ENCODE results near the gene HOXA7. TPM values are rescaled to one million over a fixed set of nuclear protein-coding genes. Genes with fewer than 3 reads are reported as not detected.

HOXA7 gene
- total RNA-seq, 4 donors from 2014 or later: 3.3 to 11.8 (median 5.7) TPM

- H3K4me3 ChIP-seq: peak overlapping the region; percentile 20 to 63 (median 46)
- no peaks in the 10 kb centered on the region for H3K36me3 ChIP-seq
- no peaks in the 10 kb centered on the region for H3K9me3 ChIP-seq
- TF ChIP-seq CTCF (IDR thresholded peaks at IDR 0.05): no peak
- TF ChIP-seq POLR2A (IDR thresholded peaks at IDR 0.05): no peak
- peak in 2 of 3 donors; percentile 44 to 57 for DNase-seq
- H3K4me1 ChIP-seq: peaks cover 5 to 40% (median 20%) of the 10 kb centered on the region in 4 donors
- H3K27me3 ChIP-seq: peaks cover 4 to 61% of the 10 kb centered on the region in 2 donors
- no peak overlapping the region for H3K27ac ChIP-seq
Measured at GRCh38 chr7:27183682-27184336, 27.3 kb upstream of the HOXA7 start.

- Histone ChIP-seq H3K4me1 (peaks cover 5 to 32% (median 14%) of the 10 kb centered on the region in 4 donors), H3K27me3 (peaks cover 4 to 56% of the 10 kb centered on the region in 2 donors), H3K4me3 (peak overlapping the region in 1 of 4 donors; percentile 4), H3K36me3 (no peaks in the 10 kb centered on the region), H3K27ac (no peak overlapping the region), H3K9me3 (no peaks in the 10 kb centered on the region)
- no peak for TF ChIP-seq CTCF (IDR thresholded peaks at IDR 0.05)
- TF ChIP-seq POLR2A (IDR thresholded peaks at IDR 0.05): no peak
- DNase-seq: peak in 2 of 3 donors; percentile 45 to 50
Measured at GRCh38 chr7:27182861-27183681, 26.6 kb upstream of the HOXA7 start.

GRCh38 chr7:27182285-27182841 is 25.9 kb upstream of the HOXA7 start:
- Histone ChIP-seq H3K4me1 (peaks cover 5 to 29% (median 10%) of the 10 kb centered on the region in 4 donors), H3K36me3 (no peaks in the 10 kb centered on the region), H3K27ac (no peak overlapping the region), H3K4me3 (no peak overlapping the region), H3K9me3 (no peaks in the 10 kb centered on the region), H3K27me3 (peaks cover 4 to 48% of the 10 kb centered on the region in 2 donors)
- TF ChIP-seq POLR2A (IDR thresholded peaks at IDR 0.05) (no peak), CTCF (IDR thresholded peaks at IDR 0.05) (no peak)
- DNase-seq: peak in 1 of 3 donors; percentile 23

- H3K36me3 ChIP-seq: no peaks in the 10 kb centered on the region
- no peak overlapping the region for H3K27ac ChIP-seq
- H3K4me3 ChIP-seq: no peak overlapping the region
- TF ChIP-seq CTCF (IDR thresholded peaks at IDR 0.05): no peak
- TF ChIP-seq POLR2A (IDR thresholded peaks at IDR 0.05): no peak
- peak in 1 of 3 donors; percentile 25 for DNase-seq
- H3K4me1 ChIP-seq: peaks cover 5 to 29% (median 10%) of the 10 kb centered on the region in 4 donors
- peaks cover 4 to 46% of the 10 kb centered on the region in 2 donors for H3K27me3 ChIP-seq
- H3K9me3 ChIP-seq: no peaks in the 10 kb centered on the region
Measured at GRCh38 chr7:27181795-27182275, 25.4 kb upstream of the HOXA7 start.

Measured in Peyer's patch (tissue), 4 donors.